ENCODE measurements around the gene BIN2. TPM values are rescaled to one million over a fixed set of nuclear protein-coding genes. Genes with fewer than 3 reads are reported as not detected.

The BIN2 gene
- polyA plus RNA-seq, 2 of the 4 experiments (the other 2 are of a cell fraction): 0.08 to 0.57 TPM

- peak; percentile 53; the same call in 1 of the 2 replicates for TF ChIP-seq REST (IDR thresholded peaks at IDR 0.05)
These were observed 85.3 kb downstream of the BIN2 start, which contains the start of gene DAZAP2 (continued) for GRCh38 chr12:51238510-51239334.

GRCh38 chr12:51238037-51238509 is 85.9 kb downstream of the BIN2 start:
- ATAC-seq: peak; percentile 3 to 15; a peak in 3 of 6 replicates
- WGBS (ENCODE audit: missing lambda C conversion rate): 34% methylated on average over 10 of the region's 10 CpGs
- ChIA-PET POLR2A (interaction anchor here (0.6 to 3.1 kb wide), 15 partner anchors 8 to 582 kb away, joined by 3 to 69 read pairs (median 3); partner anchors contain the start of genes CSRNP2, POU6F1 and SMAGP), CTCF (interaction anchor here (0.6 to 3.1 kb wide), 9 partner anchors 9 to 503 kb away, joined by 3 to 13 read pairs (median 4); partner anchors contain the start of gene POU6F1)
- Histone ChIP-seq H3K4me3 (peak overlapping the region; percentile 90), H3K9me3 (no peaks in the 10 kb centered on the region), H3K4me1 (peaks cover 15% of the 10 kb centered on the region), H3K27ac (peak overlapping the region; percentile 99 to 100), H3K4me2 (peak overlapping the region; percentile 94)
- DNase-seq (ENCODE audit: low read depth in 1 of 2, low spot score in 1 of 2): no peak
- FAIRE-seq: no peak
- TF ChIP-seq EP300 (IDR thresholded peaks at IDR 0.05) (no peak), ZC3H11A (IDR thresholded peaks at IDR 0.05) (no peak), RARB (CRISPR knock-in tag; IDR thresholded peaks at IDR 0.05) (no peak), POLR2AphosphoS2 (conservative IDR thresholded peaks at IDR 0.05; ENCODE audit: low read length) (no peak), HOXB13 (CRISPR knock-in tag; IDR thresholded peaks at IDR 0.05; ENCODE audit: low read depth) (no peak), REST (IDR thresholded peaks at IDR 0.05) (no peak), NPAS2 (CRISPR knock-in tag; IDR thresholded peaks at IDR 0.05; ENCODE audit: borderline replicate concordance) (no peak), EHMT2 (IDR thresholded peaks at IDR 0.05; ENCODE audit: low read depth) (no peak), BCL3 (IDR thresholded peaks at IDR 0.05) (no peak), ZFP36 (IDR thresholded peaks at IDR 0.05; ENCODE audit: borderline replicate concordance, partially characterized antibody) (no peak), CBX8 (IDR thresholded peaks at IDR 0.05) (no peak), RFX5 (IDR thresholded peaks at IDR 0.05) (no peak), NR3C1 (IDR thresholded peaks at IDR 0.05) (no peak), CEBPB (IDR thresholded peaks at IDR 0.05) (no peak), HOXB5 (CRISPR knock-in tag; IDR thresholded peaks at IDR 0.05) (no peak)
